Measurements from ENCODE around the gene NAPSA. TPM values are rescaled to one million over a fixed set of nuclear protein-coding genes. Genes with fewer than 3 reads are reported as not detected.

Gene NAPSA
- total and polyA plus RNA-seq, 8 donors, result 0.18 to 87.5 (median 1.9) TPM; not detected in 2

- no peak for DNase-seq
- intact Hi-C loops (cut with DNase I; ENCODE audit: low total_unique reads), result no loop called here
- TF ChIP-seq POLR2AphosphoS5 (IDR thresholded peaks at IDR 0.05), result no peak
- no peak for TF ChIP-seq POLR2A (IDR thresholded peaks at IDR 0.05)
- no peak for TF ChIP-seq EP300 (IDR thresholded peaks at IDR 0.05)
- TF ChIP-seq, protein P1, sequence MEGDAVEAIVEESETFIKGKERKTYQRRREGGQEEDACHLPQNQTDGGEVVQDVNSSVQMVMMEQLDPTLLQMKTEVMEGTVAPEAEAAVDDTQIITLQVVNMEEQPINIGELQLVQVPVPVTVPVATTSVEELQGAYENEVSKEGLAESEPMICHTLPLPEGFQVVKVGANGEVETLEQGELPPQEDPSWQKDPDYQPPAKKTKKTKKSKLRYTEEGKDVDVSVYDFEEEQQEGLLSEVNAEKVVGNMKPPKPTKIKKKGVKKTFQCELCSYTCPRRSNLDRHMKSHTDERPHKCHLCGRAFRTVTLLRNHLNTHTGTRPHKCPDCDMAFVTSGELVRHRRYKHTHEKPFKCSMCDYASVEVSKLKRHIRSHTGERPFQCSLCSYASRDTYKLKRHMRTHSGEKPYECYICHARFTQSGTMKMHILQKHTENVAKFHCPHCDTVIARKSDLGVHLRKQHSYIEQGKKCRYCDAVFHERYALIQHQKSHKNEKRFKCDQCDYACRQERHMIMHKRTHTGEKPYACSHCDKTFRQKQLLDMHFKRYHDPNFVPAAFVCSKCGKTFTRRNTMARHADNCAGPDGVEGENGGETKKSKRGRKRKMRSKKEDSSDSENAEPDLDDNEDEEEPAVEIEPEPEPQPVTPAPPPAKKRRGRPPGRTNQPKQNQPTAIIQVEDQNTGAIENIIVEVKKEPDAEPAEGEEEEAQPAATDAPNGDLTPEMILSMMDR (IDR thresholded peaks at IDR 0.05), result peak in 1 of 7 experiments; percentile 30
- 1 to 5% (median 4%) methylated on average over 9 to 104 of the region's 104 CpGs for whole genome bisulfite sequencing, 5 donors
- Histone ChIP-seq H3K27me3 (peaks cover 6 to 93% (median 73%) of the 10 kb centered on the region in 3 donors), H3K4me3 (peak overlapping the region; percentile 27 to 45 (median 38)), H3K36me3 (no peaks in the 10 kb centered on the region), H3K4me1 (peaks cover 26 to 64% (median 56%) of the 10 kb centered on the region in 4 donors), H3K27ac (no peak overlapping the region), H3K9me3 (peaks cover 0 to 5% (median 0%) of the 10 kb centered on the region in 4 donors)
These were observed 37.1 kb downstream of the NAPSA start for GRCh38 chr19:50328224-50328872.

DNA sequence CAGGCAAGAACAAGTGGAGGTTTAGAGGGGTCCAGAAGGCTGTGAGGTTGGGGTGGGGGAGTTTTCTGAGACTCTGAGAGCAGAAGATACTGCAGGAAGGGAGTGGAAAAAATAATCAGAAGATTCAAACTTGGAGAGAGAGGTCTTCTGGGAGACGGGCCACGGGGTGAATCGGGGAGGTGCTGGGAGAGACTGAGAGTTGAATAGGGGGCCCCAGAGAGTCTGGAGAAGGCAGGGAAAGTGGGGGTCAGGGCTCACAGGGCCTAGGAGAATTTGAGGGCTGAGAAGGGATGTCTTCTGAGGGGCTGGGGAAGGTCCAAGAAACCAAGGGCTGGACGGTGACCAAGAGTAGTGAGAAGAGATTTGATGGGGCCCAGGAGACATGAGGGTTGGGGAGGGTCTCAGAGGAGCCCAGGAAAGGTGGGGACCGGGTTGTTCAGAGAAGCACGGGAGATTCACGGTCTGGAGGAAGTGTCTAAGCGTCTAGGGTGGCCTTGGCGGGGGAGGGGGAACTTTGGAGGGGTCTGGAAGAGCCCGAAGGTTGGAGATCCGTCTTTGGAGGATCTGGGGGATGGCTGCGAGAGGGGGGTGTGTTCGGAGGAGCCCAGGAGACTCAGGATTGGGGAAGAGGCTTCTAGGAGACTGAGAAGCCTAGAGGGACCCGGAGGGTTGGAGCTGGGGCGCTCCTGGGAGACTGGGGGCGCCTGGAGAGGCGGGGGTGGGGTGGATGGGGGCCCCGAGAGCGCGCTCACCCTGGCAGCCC lies 37.8 kb downstream of the NAPSA start:
- no peak for DNase-seq
- 16 to 37% (median 22%) methylated on average over 13 to 20 of the region's 20 CpGs for WGBS, 5 donors
- Histone ChIP-seq H3K27ac (no peak overlapping the region), H3K9me3 (peaks cover 0 to 5% (median 0%) of the 10 kb centered on the region in 4 donors), H3K4me1 (peaks cover 26 to 58% (median 49%) of the 10 kb centered on the region in 4 donors), H3K4me3 (no peak overlapping the region), H3K27me3 (peaks cover 6 to 90% (median 66%) of the 10 kb centered on the region in 3 donors), H3K36me3 (no peaks in the 10 kb centered on the region)
- intact Hi-C loops (cut with DNase I; ENCODE audit: low total_unique reads), result no loop called here
- TF ChIP-seq, protein P1 (IDR thresholded peaks at IDR 0.05), result no peak
- no peak for TF ChIP-seq POLR2AphosphoS5 (IDR thresholded peaks at IDR 0.05)
- TF ChIP-seq POLR2A (IDR thresholded peaks at IDR 0.05), result no peak
- no peak for TF ChIP-seq EP300 (IDR thresholded peaks at IDR 0.05)

- no peak overlapping the region for H3K4me3 ChIP-seq
- no peak overlapping the region for H3K27ac ChIP-seq
- H3K4me1 ChIP-seq, result peaks cover 22 to 56% (median 43%) of the 10 kb centered on the region in 4 donors
- peaks cover 6 to 86% (median 59%) of the 10 kb centered on the region in 3 donors for H3K27me3 ChIP-seq
- intact Hi-C loops (cut with DNase I; ENCODE audit: low total_unique reads), result no loop called here
- peaks cover 0 to 5% (median 0%) of the 10 kb centered on the region in 4 donors for H3K9me3 ChIP-seq
- no peaks in the 10 kb centered on the region for H3K36me3 ChIP-seq
- DNase-seq, result no peak
- TF ChIP-seq POLR2A (IDR thresholded peaks at IDR 0.05), result no peak
- TF ChIP-seq POLR2AphosphoS5 (IDR thresholded peaks at IDR 0.05), result no peak
- no peak for TF ChIP-seq EP300 (IDR thresholded peaks at IDR 0.05)
- TF ChIP-seq, protein P1 (IDR thresholded peaks at IDR 0.05), result no peak
- WGBS, 5 donors, result 36 to 52% (median 43%) methylated on average over 3 to 4 of the region's 4 CpGs
These were observed 38.4 kb downstream of the NAPSA start for GRCh38 chr19:50327013-50327412.

GRCh38 chr19:50326101-50326664 lies 39.3 kb downstream of the NAPSA start:
- intact Hi-C loops (cut with DNase I; ENCODE audit: low total_unique reads), result no loop called here
- Histone ChIP-seq H3K36me3 (no peaks in the 10 kb centered on the region), H3K9me3 (peaks cover 0 to 5% (median 0%) of the 10 kb centered on the region in 4 donors), H3K4me3 (peak overlapping the region in 2 of 4 donors; percentile 7 to 29), H3K27ac (no peak overlapping the region), H3K27me3 (peaks cover 6 to 77% (median 52%) of the 10 kb centered on the region in 3 donors), H3K4me1 (peaks cover 19 to 48% (median 38%) of the 10 kb centered on the region in 4 donors)
- 4 to 7% (median 5%) methylated on average over 25 to 26 of the region's 26 CpGs for WGBS, 5 donors
- no peak for DNase-seq
- no peak for TF ChIP-seq POLR2A (IDR thresholded peaks at IDR 0.05)
- no peak for TF ChIP-seq POLR2AphosphoS5 (IDR thresholded peaks at IDR 0.05)
- TF ChIP-seq EP300 (IDR thresholded peaks at IDR 0.05), result no peak
- TF ChIP-seq, protein P1 (IDR thresholded peaks at IDR 0.05), result no peak
